Amygdala (tissue), 56 donors: ENCODE measurements around the gene INPP4A.

Experiments
- DNase-seq, 56 donors: peaks; one replicate each; lab custom pipeline; 2025; lab: John Stamatoyannopoulos, UW

Gene INPP4A

DNA sequence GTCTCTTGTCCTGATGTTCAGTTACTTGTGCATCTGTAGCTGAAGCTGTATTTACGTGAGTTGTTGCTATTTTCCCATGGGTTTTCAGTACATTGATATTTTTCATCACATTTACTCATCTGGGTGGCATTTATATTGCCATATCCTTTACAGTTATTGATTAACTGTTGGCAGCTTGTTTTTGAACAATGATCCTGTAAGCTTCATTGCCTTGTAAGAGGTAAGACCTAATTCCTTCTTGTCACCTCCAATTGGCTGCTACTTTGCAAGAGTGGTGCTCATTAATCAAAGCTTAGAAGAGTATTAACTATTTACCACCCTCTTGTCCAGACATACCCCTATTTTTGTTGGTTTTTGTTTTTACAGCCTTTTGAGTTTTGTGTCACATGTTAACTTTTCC is 88.9 kb downstream of the INPP4A start:
- DNase-seq, result no peak

GRCh38 chr2:98534761-98535160 is 90.1 kb downstream of the INPP4A start:
- no peak for DNase-seq

DNA sequence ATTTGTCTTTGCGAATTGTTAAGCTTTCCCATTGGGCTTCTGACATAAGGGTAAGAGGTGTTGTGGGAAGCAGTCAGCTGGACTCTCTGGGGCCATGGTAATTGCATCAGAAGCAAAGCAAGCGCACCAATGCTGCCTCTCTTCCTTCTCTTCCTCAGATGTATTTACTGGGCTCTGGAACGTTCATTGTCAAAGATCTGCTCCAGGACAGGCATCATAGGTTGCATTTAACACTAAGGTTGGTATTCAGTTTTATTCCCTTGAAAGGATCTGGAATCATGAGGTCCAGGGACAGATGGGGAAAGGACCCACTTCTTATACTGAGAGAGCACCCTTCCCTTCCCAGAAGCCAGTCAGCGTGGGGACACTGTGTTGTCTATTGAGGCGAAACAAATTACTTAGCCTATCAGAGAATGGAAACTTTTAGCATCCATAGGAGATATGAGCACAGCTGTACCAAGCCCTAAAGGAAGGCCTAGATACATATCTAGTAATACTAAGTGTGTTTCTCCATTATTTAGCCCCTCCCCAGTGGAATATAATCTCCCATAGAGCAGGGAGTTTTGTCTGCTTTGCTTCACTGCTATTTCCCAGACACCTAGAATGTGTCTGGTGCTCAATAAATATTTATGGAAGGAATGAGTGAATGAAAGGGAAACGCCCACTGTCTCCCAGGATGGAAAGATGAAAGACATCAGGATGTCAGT is 91.5 kb downstream of the INPP4A start:
- no peak for DNase-seq

- DNase-seq, result no peak
Observed at GRCh38 chr2:98537390-98538126, 92.9 kb downstream of the INPP4A start.

DNA sequence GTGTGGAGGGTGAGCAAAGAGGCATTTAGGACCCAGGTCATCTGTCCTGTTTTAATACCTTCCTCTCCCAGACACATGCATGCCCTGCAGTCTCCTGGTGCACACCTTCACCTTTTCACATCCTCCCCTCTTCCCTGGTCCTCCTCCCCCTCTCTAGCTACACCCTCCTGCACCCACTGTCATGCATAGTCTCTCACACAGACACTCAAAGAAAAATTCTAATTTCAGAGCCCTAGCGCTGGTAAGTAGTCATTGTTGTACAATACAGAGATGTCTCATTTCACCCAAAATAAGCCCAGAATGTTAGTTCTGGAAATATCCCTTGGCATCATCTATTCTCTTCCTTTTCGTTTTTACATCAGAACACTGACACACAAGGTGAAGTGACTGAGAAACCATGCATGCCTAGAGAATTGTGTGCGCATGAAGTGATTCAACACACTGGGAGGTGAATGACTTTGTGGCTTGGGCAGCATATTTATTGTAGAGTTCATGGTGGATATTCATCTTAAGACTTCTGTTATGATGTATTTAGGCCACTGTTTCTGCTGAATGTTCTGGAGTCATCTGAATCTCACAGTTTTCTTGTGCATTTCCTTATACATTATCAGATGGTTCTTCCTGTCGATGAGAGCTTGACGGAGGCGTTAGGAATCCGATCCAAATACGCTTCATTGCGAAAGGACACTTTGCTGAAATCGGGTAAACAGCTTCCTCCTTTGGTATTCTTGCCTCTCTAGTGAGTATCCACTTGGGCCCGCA is 93.8 kb downstream of the INPP4A start:
- DNase-seq, result no peak

DNA sequence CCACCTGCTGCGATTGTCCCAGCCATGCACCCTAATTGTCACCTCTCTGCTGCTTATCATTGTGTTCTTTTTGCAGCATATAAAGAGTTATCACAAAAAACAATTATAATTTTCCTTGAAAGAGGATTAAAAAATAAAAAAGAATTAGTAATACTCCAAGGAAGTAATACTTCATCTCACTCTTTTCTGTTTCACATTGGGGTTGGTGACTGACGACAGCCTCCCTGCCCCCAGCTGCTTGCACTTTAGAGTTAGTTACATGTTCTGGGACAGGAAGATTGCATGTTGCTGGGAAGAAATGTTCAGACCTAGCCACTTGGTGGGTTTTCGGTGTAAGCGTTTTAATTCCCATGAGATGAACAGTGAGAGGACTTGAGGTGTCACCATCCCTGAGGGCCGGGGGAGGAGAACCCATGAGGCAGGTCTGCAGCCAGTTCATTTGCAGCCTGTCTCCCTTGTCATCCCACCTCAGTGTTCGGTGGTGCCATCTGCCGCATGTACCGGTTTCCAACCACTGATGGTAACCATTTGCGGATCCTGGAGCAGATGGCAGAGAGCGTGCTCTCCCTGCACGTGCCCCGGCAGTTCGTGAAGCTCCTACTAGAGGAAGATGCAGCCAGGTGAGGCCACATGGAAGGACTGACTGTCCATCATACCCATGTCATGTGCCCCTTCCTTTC is 94.5 kb downstream of the INPP4A start:
- DNase-seq, result no peak

DNA sequence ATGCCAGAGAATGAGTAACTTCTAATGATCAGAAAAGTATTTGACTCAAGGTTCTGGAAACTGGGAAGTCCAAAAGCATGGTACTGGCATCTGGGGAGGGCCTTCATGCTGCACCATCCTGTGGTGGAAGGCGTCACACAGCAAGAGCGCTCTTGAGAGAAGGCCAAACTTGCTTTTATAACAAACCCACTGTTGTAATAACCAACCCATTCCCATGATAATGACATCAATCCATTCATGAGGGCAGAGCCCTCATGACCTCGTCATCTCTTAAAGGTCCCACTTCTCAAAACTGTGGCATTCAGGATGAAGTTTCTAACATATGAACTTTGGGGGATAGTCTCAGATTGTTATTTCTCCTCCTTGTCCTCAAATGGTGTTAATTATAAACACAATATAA is 95.9 kb downstream of the INPP4A start:
- DNase-seq, result no peak

DNA sequence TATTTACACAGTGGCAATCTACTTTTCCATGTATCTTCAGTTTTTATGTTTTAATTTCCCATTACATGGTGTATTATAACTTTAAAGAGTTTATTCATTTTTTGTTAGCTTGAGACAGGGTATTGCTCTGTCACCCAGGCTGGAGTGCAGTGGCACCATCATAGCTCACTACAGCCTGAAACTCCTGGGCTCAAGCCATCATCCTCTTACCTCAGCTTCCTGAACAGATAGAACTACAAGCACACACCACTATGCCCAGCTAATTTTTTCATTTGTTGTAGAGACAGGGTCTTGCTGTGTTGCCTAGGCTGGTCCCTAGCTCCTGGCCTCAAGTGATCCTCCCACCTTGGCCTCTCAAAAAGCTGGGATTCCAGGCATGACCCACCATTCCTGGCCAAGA is 96.8 kb downstream of the INPP4A start:
- DNase-seq, result no peak

DNA sequence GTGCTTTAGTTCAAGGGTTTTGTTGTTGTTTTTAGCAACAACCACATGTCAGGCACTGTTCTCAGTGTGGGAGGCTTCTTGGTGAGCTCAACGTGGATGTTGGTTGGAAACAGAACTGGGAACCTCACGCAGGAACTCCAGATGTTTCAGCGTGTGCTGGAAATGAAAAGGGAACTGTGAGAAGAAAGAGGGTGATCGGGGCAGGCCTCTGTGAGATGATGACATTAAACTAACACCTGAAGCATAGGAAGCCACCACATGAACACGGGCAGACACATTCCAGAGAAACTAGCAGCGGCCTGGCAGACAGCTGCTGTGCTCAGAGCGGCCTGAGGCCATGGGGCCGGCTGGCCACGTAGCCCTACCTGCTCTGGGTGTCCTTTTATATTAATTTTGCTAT is 97.2 kb downstream of the INPP4A start:
- no peak for DNase-seq

DNA sequence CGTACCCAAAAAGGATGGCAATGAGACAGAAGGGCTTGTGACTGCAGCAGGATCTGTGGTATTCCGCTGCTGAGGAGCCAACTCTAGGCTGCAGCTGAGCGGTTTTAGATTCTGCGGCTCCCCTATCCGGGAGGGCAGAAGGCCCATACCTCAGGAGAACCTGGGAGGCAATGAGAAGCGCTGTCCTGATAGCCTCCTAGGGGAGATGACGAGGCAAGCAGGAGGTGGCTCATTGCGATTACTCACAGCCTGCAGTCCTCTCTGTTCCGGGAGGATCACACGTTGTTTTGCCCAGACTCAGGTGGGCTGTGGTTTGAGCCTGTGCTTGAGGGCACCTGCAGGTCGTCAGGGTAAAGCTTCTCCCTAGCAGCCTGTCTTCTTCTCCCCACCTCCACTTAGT is 98.6 kb downstream of the INPP4A start:
- no peak for DNase-seq

- peak in 3 of 56 donors; percentile 29 to 34 (median 33) for DNase-seq
Observed at GRCh38 chr2:98543842-98544241, 99.2 kb downstream of the INPP4A start.

- DNase-seq, result no peak
Observed at GRCh38 chr2:98545591-98545990, 100.9 kb downstream of the INPP4A start.

DNA sequence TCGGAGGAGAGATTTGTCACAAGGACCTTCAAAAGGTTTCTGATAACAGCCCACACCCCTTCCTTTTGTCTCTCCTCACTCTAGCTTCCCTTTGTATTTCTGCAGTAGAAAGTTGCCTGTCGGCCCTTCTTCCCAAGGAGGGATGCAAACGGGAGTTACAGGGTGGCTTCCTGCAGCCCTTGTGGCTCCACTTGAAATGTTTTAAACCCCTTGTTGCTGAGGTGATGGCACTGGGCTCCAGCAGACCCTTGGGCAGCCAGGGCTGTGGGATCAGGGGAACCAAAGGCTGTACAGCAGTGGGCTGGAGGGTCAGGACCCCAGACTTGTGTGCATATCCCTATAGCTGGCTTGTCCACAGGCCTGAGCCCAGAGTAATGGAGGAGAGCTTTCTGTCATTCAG is 101.5 kb downstream of the INPP4A start:
- no peak for DNase-seq

- no peak for DNase-seq
Observed at GRCh38 chr2:98547092-98547790, 102.6 kb downstream of the INPP4A start.

GRCh38 chr2:98548920-98549818 is 104.5 kb downstream of the INPP4A start:
- no peak for DNase-seq

DNA sequence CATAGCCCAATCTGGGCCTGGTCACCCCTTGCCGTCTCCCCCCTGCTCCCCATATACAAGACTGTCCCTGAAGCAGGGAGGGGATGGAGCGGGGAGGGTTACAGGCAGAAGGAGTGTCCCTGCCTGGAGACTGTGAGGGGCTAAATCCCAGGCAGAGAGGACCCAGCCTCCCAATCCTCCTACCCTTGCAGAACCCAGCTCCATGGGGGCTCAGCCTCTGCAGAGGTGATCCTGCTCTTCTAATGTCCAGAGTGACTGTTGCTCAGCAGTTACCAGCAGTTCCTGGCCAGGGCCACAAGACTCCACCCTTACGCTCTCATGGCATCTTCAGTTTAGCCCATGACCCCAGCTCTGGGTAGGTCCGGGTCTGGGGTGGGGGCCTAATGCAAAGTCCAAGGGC is 105.5 kb downstream of the INPP4A start:
- DNase-seq, result no peak

DNA sequence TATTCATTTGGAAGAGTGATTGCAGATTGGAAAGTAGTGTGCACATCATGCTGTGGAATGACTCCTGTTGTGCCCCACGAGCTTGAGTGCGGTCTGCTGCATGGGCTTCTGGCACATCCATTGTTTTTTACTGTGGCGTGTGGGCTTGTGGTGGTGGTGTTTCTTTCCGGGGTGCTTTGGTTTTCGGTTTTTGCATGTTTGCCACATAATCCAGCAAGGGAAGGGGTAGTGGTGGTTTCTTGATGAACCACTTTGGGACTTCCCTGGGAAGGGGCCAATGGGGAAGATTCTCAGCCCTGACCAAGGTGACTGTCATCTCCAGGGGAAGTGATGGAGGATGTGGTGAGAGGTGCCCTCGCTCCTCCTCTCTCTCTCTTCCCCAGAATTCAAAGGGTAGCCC is 106.7 kb downstream of the INPP4A start:
- no peak for DNase-seq

GRCh38 chr2:98552499-98553179 is 108.0 kb downstream of the INPP4A start:
- no peak for DNase-seq
